Kidney (tissue), 14 donors: Measurements from ENCODE around the gene RNF212. TPM values are rescaled to one million over a fixed set of nuclear protein-coding genes. Genes with fewer than 3 reads are reported as not detected.
A peak's percentile ranks its signal among the peaks of the same experiment; 100 is the strongest.

Source experiments
- DNase-seq, 5 donors: peaks; one replicate each; pipeline ENCODE4 v3.0.0-alpha.2; 2013 to 2020
- FAIRE-seq: peaks from 2 replicates; lab custom pipeline; 2012; peaks lifted over from hg19 to GRCh38; lab: Jason Lieb, UNC
- H3K27ac ChIP-seq, 2 donors: one replicate each; pipeline ENCODE4 v1.7.0; 2013; ENCODE audit warnings: low read depth in 2 of 2, low read length in 2 of 2, inconsistent platforms in 1 of 2
- H3K27me3 ChIP-seq: one replicate; pipeline ENCODE4 v1.7.1; 2013; ENCODE audit warnings: low read length, inconsistent platforms; ENCODE audit not compliant: control insufficient read depth, insufficient read depth
- H3K36me3 ChIP-seq, 3 donors: one replicate each; pipeline versions ENCODE4 v1.7.0 to v1.7.1; 2013; ENCODE audit warnings: low read length in 3 of 3, control low read depth in 1 of 3, inconsistent platforms in 1 of 3; ENCODE audit not compliant: insufficient read depth in 3 of 3, control insufficient read depth in 2 of 3
- H3K4me1 ChIP-seq, 3 donors: one replicate each; pipeline versions ENCODE4 v1.7.0 to v1.7.1; 2013; ENCODE audit warnings: low read length in 3 of 3, inconsistent platforms in 1 of 3, low read depth in 1 of 3; ENCODE audit not compliant: control insufficient read depth in 2 of 3, insufficient read depth in 2 of 3
- H3K4me3 ChIP-seq, 3 donors: one replicate each; pipeline versions ENCODE4 v1.7.0 to v1.8.1; 2013; ENCODE audit warnings: low read length in 3 of 3, control low read depth in 1 of 3, inconsistent platforms in 1 of 3
- H3K9ac ChIP-seq, 3 donors: one replicate each; pipeline versions ENCODE4 v1.7.0 to v1.7.1; 2013; ENCODE audit warnings: low read length in 3 of 3, control low read depth in 1 of 3, inconsistent platforms in 1 of 3
- H3K9me3 ChIP-seq, 3 donors: one replicate each; pipeline versions ENCODE4 v1.7.0 to v1.7.1; 2013; ENCODE audit warnings: low read length in 3 of 3, control low read depth in 1 of 3, inconsistent platforms in 1 of 3; ENCODE audit not compliant: control insufficient read depth in 2 of 3, insufficient read depth in 1 of 3
- CTCF ChIP-seq: IDR thresholded peaks from 3 replicates; pipeline ENCODE4 v1.5.1; 2012; ENCODE audit warnings: mild to moderate bottlenecking, moderate library complexity, borderline replicate concordance; ENCODE audit not compliant: insufficient read depth; ENCODE audit errors: extremely low read depth
- intact Hi-C: fragments of 100-400 bp; cut with DNase I; formaldehyde crosslinking; loops from one replicate; pipeline ENCODE4 v1.11.1; 2022
- polyA plus RNA-seq: library from polyadenylated mRNA; stranded (reverse); fragments of 350-450 nt; fragmentation: Illumina TruSeq; extraction: RNeasy Lipid Tissue Mini Kit (QIAGEN cat#74804); gene quantifications from one replicate; pipeline ENCODE4 v1.2.3, GENCODE V29; 2014; ENCODE audit warnings: low read depth, low replicate concordance; ENCODE audit not compliant: insufficient read depth
- total RNA-seq: library from RNA; stranded (reverse); fragmentation: NEBNext Ultra II Directional; extraction: Animal tissue kit (Norgen Biotek cat#: 25700); gene quantifications from one replicate; pipeline ENCODE4 v1.2.1, GENCODE V29; 2021
- donor health status: control.
- donor health status: control.
- donor health status: control.
- donor health status: control.
- donor health status: control.
- donor health status: DM: yes; HTN: yes; CAD: no.
- donor health status: Normal renal cell carcinoma (clear cell type).

The RNF212 gene
- total and polyA plus RNA-seq, 2 donors from 2014 or later: 5.3 to 20.8 TPM

GRCh38 chr4:1050486-1051213 is 62.7 kb downstream of the RNF212 start:
- DNase-seq: peak in 3 of 5 donors; percentile 50 to 69 (median 56)
- intact Hi-C loops: no loop called here
- H3K27me3 ChIP-seq: peaks cover 3% of the 10 kb centered on the region
- TF ChIP-seq CTCF: peak; percentile 9
- no peak overlapping the region for H3K4me3 ChIP-seq
- H3K9ac ChIP-seq: no peak overlapping the region
- no peak for FAIRE-seq
- H3K9me3 ChIP-seq: no peaks in the 10 kb centered on the region
- no peak overlapping the region for H3K27ac ChIP-seq
- H3K4me1 ChIP-seq: peaks cover 0 to 5% (median 0%) of the 10 kb centered on the region in 3 donors
- no peaks in the 10 kb centered on the region for H3K36me3 ChIP-seq

GRCh38 chr4:1049591-1049905 is 63.8 kb downstream of the RNF212 start:
- no peak for FAIRE-seq
- H3K27ac ChIP-seq: no peak overlapping the region

GRCh38 chr4:1048773-1049590 is 64.4 kb downstream of the RNF212 start:
- peaks cover 2% of the 10 kb centered on the region for H3K27me3 ChIP-seq

More at GRCh38 chr4:1049591-1049905, 63.8 kb downstream of the RNF212 start:
- H3K9ac ChIP-seq: no peak overlapping the region
- TF ChIP-seq CTCF: no peak
- no peak overlapping the region for H3K4me3 ChIP-seq
- DNase-seq: peak in 2 of 5 donors; percentile 60 to 74
- peaks cover 0 to 5% (median 0%) of the 10 kb centered on the region in 3 donors for H3K4me1 ChIP-seq
- no peaks in the 10 kb centered on the region for H3K9me3 ChIP-seq
- intact Hi-C loops: no loop called here
- H3K27me3 ChIP-seq: peaks cover 2% of the 10 kb centered on the region
- no peaks in the 10 kb centered on the region for H3K36me3 ChIP-seq

More at GRCh38 chr4:1048773-1049590, 64.4 kb downstream of the RNF212 start:
- Histone ChIP-seq H3K4me1 (peaks cover 0 to 5% (median 0%) of the 10 kb centered on the region in 3 donors), H3K9ac (no peak overlapping the region), H3K9me3 (no peaks in the 10 kb centered on the region), H3K4me3 (no peak overlapping the region), H3K27ac (no peak overlapping the region), H3K36me3 (no peaks in the 10 kb centered on the region)
- peak in 2 of 5 donors; percentile 37 to 57 for DNase-seq
- TF ChIP-seq CTCF: no peak
- no peak for FAIRE-seq
- intact Hi-C loops: no loop called here
